Endothelial cell of umbilical vein (primary cell): ENCODE measurements around the gene PACSIN2. TPM values are rescaled to one million over a fixed set of nuclear protein-coding genes. Genes with fewer than 3 reads are reported as not detected.

Experiments used
- BruUV-seq: library from RNA; stranded (reverse); fragments of 400-500 nt; replicated peaks from 2 replicates; lab custom pipeline; 2021; lab: Mats Ljungman, UMichigan
- CTCF ChIA-PET: fragments of 300-600, 350-600 bp; sonication (Branson Sonifier 250); formaldehyde crosslinking; loops from one replicate; lab custom pipeline; 2021; ENCODE audit warnings: antibody characterized with exemption, inconsistent platforms; lab: Charles Lee
- POLR2A ChIA-PET: fragments of 300-600, 350-600 bp; sonication (Branson Sonifier 250); formaldehyde crosslinking; loops from one replicate; lab custom pipeline; 2021; ENCODE audit warnings: antibody characterized with exemption, inconsistent platforms; lab: Charles Lee
- DNase-seq: peaks from one replicate; pipeline ENCODE4 v3.0.0-alpha.2; 2011; ENCODE audit warnings: low read depth, low spot score
- FAIRE-seq: peaks from 2 replicates; lab custom pipeline; 2011; peaks lifted over from hg19 to GRCh38; lab: Jason Lieb, UNC
- H2AFZ ChIP-seq: 2 replicates; pipeline ENCODE4 v1.6.0; 2012; ENCODE audit warnings: low read depth, low read length, control low read depth, inconsistent platforms
- H3K27ac ChIP-seq: 2 replicates; pipeline ENCODE4 v1.5.1; 2011; ENCODE audit warnings: low read depth, mild to moderate bottlenecking, control low read depth, low read length, moderate library complexity; ENCODE audit not compliant: insufficient read depth
- H3K27me3 ChIP-seq, 2 experiments: 2 replicates each; pipeline versions ENCODE4 v1.6.0 to v1.6.1; 2011; ENCODE audit warnings: low read length in 2 of 2, mixed read lengths in 1 of 2; ENCODE audit not compliant: control insufficient read depth in 2 of 2, insufficient read depth in 2 of 2
- H3K36me3 ChIP-seq, 2 experiments: 2 replicates in 1 of 2; 3 replicates in 1 of 2; pipeline ENCODE4 v1.5.1; 2011; ENCODE audit warnings: low read length in 2 of 2, mild to moderate bottlenecking in 1 of 2, moderate library complexity in 1 of 2; ENCODE audit not compliant: control insufficient read depth in 2 of 2, insufficient read depth in 2 of 2; ENCODE audit errors: extremely low read depth in 1 of 2
- H3K4me1 ChIP-seq: 3 replicates; pipeline ENCODE4 v1.5.1; 2011; ENCODE audit warnings: mild to moderate bottlenecking, low read length; ENCODE audit not compliant: control insufficient read depth, insufficient read depth; ENCODE audit errors: extremely low read depth
- H3K4me2 ChIP-seq: 2 replicates; pipeline ENCODE4 v1.6.1; 2011; ENCODE audit warnings: low read length, control low read depth, mixed read lengths; ENCODE audit not compliant: insufficient read depth
- H3K4me3 ChIP-seq, 3 experiments: fragments of 200-600 bp in 1 of 3; sonication (generic), shearing (Covaris generic) in 1 of 3; replicated peaks in 1 of 3; 2 replicates each; pipeline ENCODE4 v1.5.1; 2011 to 2016; ENCODE audit warnings: control low read depth in 3 of 3, low read length in 3 of 3, mild to moderate bottlenecking in 2 of 3, inconsistent platforms in 1 of 3, low read depth in 1 of 3, moderate library complexity in 1 of 3; ENCODE audit not compliant: insufficient read depth in 1 of 3
- H3K79me2 ChIP-seq: 2 replicates; pipeline ENCODE4 v1.6.0; 2012; ENCODE audit warnings: low read length, inconsistent platforms; ENCODE audit not compliant: control insufficient read depth, insufficient read depth
- H3K9ac ChIP-seq: replicated peaks from 2 replicates; pipeline ENCODE3; 2011; ENCODE audit warnings: low read length, control low read depth; ENCODE audit not compliant: insufficient read depth; ENCODE audit errors: extremely low read depth
- H3K9me1 ChIP-seq: replicated peaks from 3 replicates; pipeline ENCODE4 v1.6.0; 2011; ENCODE audit warnings: mild to moderate bottlenecking, low read length; ENCODE audit not compliant: control insufficient read depth, insufficient read depth; ENCODE audit errors: extremely low read depth
- H3K9me3 ChIP-seq: replicated peaks from 2 replicates; pipeline ENCODE4 v1.5.1; 2012; ENCODE audit warnings: low read length, inconsistent platforms; ENCODE audit not compliant: control insufficient read depth, insufficient read depth
- H4K20me1 ChIP-seq: replicated peaks from 2 replicates; pipeline ENCODE3; 2011; ENCODE audit warnings: mild to moderate bottlenecking, low read length; ENCODE audit not compliant: control insufficient read depth, insufficient read depth; ENCODE audit errors: extremely low read depth
- CTCF ChIP-seq, 2 donors: IDR thresholded peaks; 1 replicate in 1 of 2; 2 replicates in 1 of 2; pipeline ENCODE4 v1.5.1; 2011; ENCODE audit warnings: low read length in 2 of 2, mild to moderate bottlenecking in 2 of 2, moderate library complexity in 2 of 2, control low read depth in 1 of 2, inconsistent platforms in 1 of 2, low read depth in 1 of 2; ENCODE audit not compliant: insufficient read depth in 1 of 2; ENCODE audit errors: extremely low read depth in 1 of 2
- EZH2 ChIP-seq: IDR thresholded peaks from 2 replicates; pipeline ENCODE4 v1.6.1; 2012; ENCODE audit warnings: borderline replicate concordance, low read depth, mild to moderate bottlenecking, moderate library complexity, low read length, inconsistent platforms; ENCODE audit not compliant: severe bottlenecking
- FOS ChIP-seq: IDR thresholded peaks from 2 replicates; pipeline ENCODE4 v1.6.1; 2011; ENCODE audit warnings: mild to moderate bottlenecking, low read length, moderate library complexity, borderline replicate concordance; ENCODE audit not compliant: insufficient read depth
- JUN ChIP-seq: IDR thresholded peaks from 2 replicates; pipeline ENCODE4 v1.6.1; 2011; ENCODE audit warnings: borderline replicate concordance, low read depth; ENCODE audit not compliant: insufficient read length, insufficient read depth
- MAX ChIP-seq: IDR thresholded peaks from 2 replicates; pipeline ENCODE4 v1.6.1; 2011; ENCODE audit not compliant: insufficient read depth, insufficient read length
- MYC ChIP-seq: IDR thresholded peaks from one replicate; pipeline ENCODE4 v1.6.1; 2011; ENCODE audit warnings: mild to moderate bottlenecking, low read depth, low read length
- POLR2A ChIP-seq: IDR thresholded peaks from 2 replicates; pipeline ENCODE4 v1.6.1; 2012; ENCODE audit warnings: low read depth, mild to moderate bottlenecking, control low read depth, low read length
- POLR2AphosphoS5 ChIP-seq: IDR thresholded peaks from 2 replicates; pipeline ENCODE4 v1.6.1; 2012; ENCODE audit warnings: low read depth, mild to moderate bottlenecking, control low read depth, low read length, moderate library complexity; ENCODE audit not compliant: insufficient read depth
- dilution Hi-C: fragments of 300-500 bp; cut with MboI; formaldehyde crosslinking; loops from one replicate; pipeline ENCODE4 v1.15.0; 2019; ENCODE audit warnings: low sequenced_read_pairs; ENCODE audit not compliant: extremely low pct_ligation_motif_present
- intact Hi-C: fragments of 100-400 bp; cut with micrococcal nuclease; formaldehyde crosslinking; loops from one replicate; pipeline ENCODE4 v1.10.0; 2022
- polyA plus RNA-seq, 4 experiments: library from polyadenylated mRNA; depleted of rRNA in 3 of 4; stranded (reverse) in 3 of 4; unstranded in 1 of 4; fragments of >200 nt; gene quantifications; 2 replicates each; pipeline versions ENCODE4 v1.2.1 to v1.2.3, GENCODE V29; 2011 to 2012; ENCODE audit warnings: missing spikeins in 1 of 4
- total RNA-seq: library from RNA; stranded (reverse); gene quantifications from 2 replicates; pipeline ENCODE4 v1.2.3, GENCODE V29; 2021

Gene PACSIN2
- total and polyA plus RNA-seq, 2 donors (not counting 3 experiments of a cell fraction or from before 2014, with no cell fraction given): 46.2 to 64.5 TPM

- Histone ChIP-seq H3K4me3 (no peak overlapping the region), H3K9me1 (no peaks in the 10 kb centered on the region), H3K9ac (no peak overlapping the region), H3K9me3 (no peaks in the 10 kb centered on the region), H3K4me2 (no peak overlapping the region), H3K4me1 (no peaks in the 10 kb centered on the region), H3K36me3 (peaks cover 0 to 7% of the 10 kb centered on the region in 2 experiments), H3K79me2 (peaks cover 13% of the 10 kb centered on the region), H3K27ac (no peak overlapping the region), H3K27me3 (no peaks in the 10 kb centered on the region), H4K20me1 (no peaks in the 10 kb centered on the region), H2AFZ (no peak overlapping the region)
- ChIA-PET CTCF (no interaction called here), POLR2A (no interaction called here)
- dilution Hi-C loops (no loop called here), intact Hi-C loops (no loop called here)
- DNase-seq (no peak), FAIRE-seq (no peak)
- BruUV-seq: no TSS peak
- TF ChIP-seq POLR2AphosphoS5 (no peak), JUN (no peak), EZH2 (no peak), FOS (no peak), CTCF (IDR thresholded peaks at IDR 0.05; ENCODE audit: extremely low read depth in 1 of 2, insufficient read depth in 1 of 2, low read depth in 1 of 2, low read length in 2 of 2) (no peak), POLR2A (no peak), MYC (no peak), MAX (no peak)
Observed at GRCh38 chr22:42913874-42914510, 101.0 kb downstream of the PACSIN2 start.
